Nephron (organoid): ENCODE results near the gene CHRM2.

ENCODE experiments used
- H3K27ac Mint-ChIP-seq, 3 experiments: 2 replicates each; pipeline ENCODE4 v1.8.0; 2020; ENCODE audit warnings: mixed read lengths in 3 of 3, mild to moderate bottlenecking in 2 of 3, moderate library complexity in 1 of 3
- H3K27me3 Mint-ChIP-seq: 2 replicates; pipeline ENCODE4 v1.8.0; 2021; ENCODE audit warnings: low read depth, mild to moderate bottlenecking, moderate library complexity, mixed read lengths
- H3K36me3 Mint-ChIP-seq: 2 replicates; pipeline ENCODE4 v1.8.0; 2020; ENCODE audit warnings: low read depth, mixed read lengths
- H3K4me1 Mint-ChIP-seq: 2 replicates; pipeline ENCODE4 v1.8.0; 2020; ENCODE audit warnings: mixed read lengths
- H3K4me3 Mint-ChIP-seq, 3 experiments: 2 replicates each; pipeline ENCODE4 v1.8.0; 2020; ENCODE audit warnings: mild to moderate bottlenecking in 3 of 3, mixed read lengths in 3 of 3, moderate library complexity in 2 of 3
- H3K9me3 Mint-ChIP-seq: 2 replicates; pipeline ENCODE4 v1.8.0; 2020; ENCODE audit warnings: mixed read lengths
- CTCF ChIP-seq, 3 experiments: fragments of 200-600 bp; sonication (generic); IDR thresholded peaks; one replicate each; pipeline ENCODE4 v1.5.0; 2021; ENCODE audit warnings: antibody characterized with exemption in 3 of 3; ENCODE audit not compliant: unreplicated experiment in 3 of 3

Gene CHRM2

GRCh38 chr7:137003086-137003485 is 134.6 kb downstream of the CHRM2 start:
- Mint-ChIP-seq H3K36me3 (no peaks in the 10 kb centered on the region), H3K9me3 (no peaks in the 10 kb centered on the region), H3K27ac (no peak overlapping the region), H3K27me3 (no peaks in the 10 kb centered on the region), H3K4me1 (peaks cover 13% of the 10 kb centered on the region), H3K4me3 (no peak overlapping the region)
- TF ChIP-seq CTCF (IDR thresholded peaks at IDR 0.05; ENCODE audit: unreplicated experiment in 3 of 3), result no peak

- H3K27ac Mint-ChIP-seq, result no peak overlapping the region
- H3K4me3 Mint-ChIP-seq, result no peak overlapping the region
- peaks cover 11% of the 10 kb centered on the region for H3K4me1 Mint-ChIP-seq
- no peaks in the 10 kb centered on the region for H3K9me3 Mint-ChIP-seq
- H3K36me3 Mint-ChIP-seq, result no peaks in the 10 kb centered on the region
- TF ChIP-seq CTCF (IDR thresholded peaks at IDR 0.05; ENCODE audit: unreplicated experiment in 3 of 3), result no peak
- H3K27me3 Mint-ChIP-seq, result no peaks in the 10 kb centered on the region
Measured at GRCh38 chr7:137003566-137003965, 135.1 kb downstream of the CHRM2 start.

GRCh38 chr7:137005873-137006272 is 137.4 kb downstream of the CHRM2 start:
- Mint-ChIP-seq H3K9me3 (no peaks in the 10 kb centered on the region), H3K27ac (no peak overlapping the region), H3K4me3 (no peak overlapping the region), H3K27me3 (no peaks in the 10 kb centered on the region), H3K4me1 (peaks cover 7% of the 10 kb centered on the region), H3K36me3 (no peaks in the 10 kb centered on the region)
- TF ChIP-seq CTCF (IDR thresholded peaks at IDR 0.05; ENCODE audit: unreplicated experiment in 3 of 3), result no peak

GRCh38 chr7:137006293-137006692 is 137.8 kb downstream of the CHRM2 start:
- H3K4me3 Mint-ChIP-seq, result no peak overlapping the region
- no peaks in the 10 kb centered on the region for H3K36me3 Mint-ChIP-seq
- TF ChIP-seq CTCF (IDR thresholded peaks at IDR 0.05; ENCODE audit: unreplicated experiment in 3 of 3), result no peak
- no peaks in the 10 kb centered on the region for H3K27me3 Mint-ChIP-seq
- no peak overlapping the region for H3K27ac Mint-ChIP-seq
- H3K4me1 Mint-ChIP-seq, result peaks cover 3% of the 10 kb centered on the region
- H3K9me3 Mint-ChIP-seq, result no peaks in the 10 kb centered on the region

GRCh38 chr7:137007001-137007694 is 138.7 kb downstream of the CHRM2 start:
- TF ChIP-seq CTCF (IDR thresholded peaks at IDR 0.05; ENCODE audit: unreplicated experiment in 3 of 3), result no peak
- Mint-ChIP-seq H3K4me1 (no peaks in the 10 kb centered on the region), H3K27ac (no peak overlapping the region), H3K36me3 (no peaks in the 10 kb centered on the region), H3K27me3 (no peaks in the 10 kb centered on the region), H3K4me3 (no peak overlapping the region), H3K9me3 (no peaks in the 10 kb centered on the region)

- Mint-ChIP-seq H3K4me3 (no peak overlapping the region), H3K27ac (no peak overlapping the region), H3K4me1 (no peaks in the 10 kb centered on the region)
Measured at GRCh38 chr7:137009404-137009803, 141.0 kb downstream of the CHRM2 start.

More at GRCh38 chr7:137009404-137009803, 141.0 kb downstream of the CHRM2 start:
- Mint-ChIP-seq H3K27me3 (no peaks in the 10 kb centered on the region), H3K9me3 (no peaks in the 10 kb centered on the region), H3K36me3 (no peaks in the 10 kb centered on the region)
- TF ChIP-seq CTCF (IDR thresholded peaks at IDR 0.05; ENCODE audit: unreplicated experiment in 3 of 3), result no peak
